22Rv1 (cell line): ENCODE results near the gene ZNF609.

Experiments used
- H3K27ac ChIP-seq: fragments of 450-650 bp; 2 replicates; pipeline ENCODE4 v1.5.1; 2017
- CTCF ChIP-seq: fragments of 450-650 bp; IDR thresholded peaks from 2 replicates; pipeline ENCODE4 v1.5.1; 2017; ENCODE audit warnings: mild to moderate bottlenecking
- ZFX ChIP-seq: fragments of 450-650 bp; IDR thresholded peaks from 2 replicates; pipeline ENCODE4 v1.6.1; 2017; ENCODE audit warnings: antibody characterized with exemption, borderline replicate concordance

ZNF609 gene

GRCh38 chr15:64695561-64695992 lies 235.2 kb downstream of the ZNF609 start:
- TF ChIP-seq CTCF (no peak), ZFX (no peak)
- H3K27ac ChIP-seq = no peak overlapping the region

- H3K27ac ChIP-seq = no peak overlapping the region
Measured at GRCh38 chr15:64696481-64696880, 236.1 kb downstream of the ZNF609 start.

GRCh38 chr15:64697911-64698369 lies 237.6 kb downstream of the ZNF609 start:
- TF ChIP-seq CTCF (no peak), ZFX (no peak)
- 0 out of 2 replicates have a peak overlapping the region, but pooled peaks have one; percentile 7 for H3K27ac ChIP-seq

More at GRCh38 chr15:64696481-64696880, 236.1 kb downstream of the ZNF609 start:
- TF ChIP-seq ZFX (no peak), CTCF (no peak)

- H3K27ac ChIP-seq = 0 out of 2 replicates have a peak overlapping the region, but pooled peaks have one; percentile 7
- TF ChIP-seq CTCF = no peak
- no peak for TF ChIP-seq ZFX
Measured at GRCh38 chr15:64698823-64699222, 238.4 kb downstream of the ZNF609 start.

- peak overlapping the region; percentile 20; the same call in 1 of the 2 replicates for H3K27ac ChIP-seq
- TF ChIP-seq CTCF (no peak), ZFX (no peak)
Measured at GRCh38 chr15:64699751-64700388, 239.5 kb downstream of the ZNF609 start.

GRCh38 chr15:64701051-64701450 lies 240.7 kb downstream of the ZNF609 start:
- TF ChIP-seq ZFX (no peak), CTCF (no peak)
- H3K27ac ChIP-seq = peak overlapping the region; percentile 1; the same call in 1 of the 2 replicates

GRCh38 chr15:64701482-64702184 lies 241.3 kb downstream of the ZNF609 start:
- TF ChIP-seq CTCF (no peak), ZFX (no peak)
- H3K27ac ChIP-seq = peak overlapping the region; percentile 1; the same call in 1 of the 2 replicates
